Measurements from ENCODE around the gene ADCK1. TPM values are rescaled to one million over a fixed set of nuclear protein-coding genes. Genes with fewer than 3 reads are reported as not detected.
"Not testable (repeated sequence)": the region's sequence is repeated elsewhere in the genome, so short reads cannot be mapped to it uniquely, and the experiment has no call there.

The ADCK1 gene
- total and polyA plus RNA-seq, 9 of the 15 experiments (the other 6 are each of a cell fraction or from before 2014, with no cell fraction given) = 2.8 to 8.9 (median 4.3) TPM

GRCh38 chr14:77763978-77764377, 35.9 kb upstream of the ADCK1 start:
- H4K20me1 ChIP-seq (replicated peaks; ENCODE audit: control insufficient read depth, insufficient read depth, low read length) = no peaks in the 10 kb centered on the region
- H2AFZ ChIP-seq (ENCODE audit: low read depth, low read length) = no peak overlapping the region
- peaks cover 3 to 4% of the 10 kb centered on the region in 2 experiments; a peak in 3 of 5 replicates for H3K4me1 ChIP-seq (replicated peaks in 1 of 2; ENCODE audit: control insufficient read depth in 2 of 2, insufficient read depth in 2 of 2, low read length in 2 of 2)
- ChIA-PET POLR2A (interaction anchor here (0.5 to 1.3 kb wide), 3 partner anchors 10 to 162 kb away, joined by 3 to 4 read pairs (median 3); partner anchors contain the start of gene ADCK1), CTCF (ENCODE audit: low intra/inter-chr PET ratio) (interaction anchor here (0.6 kb wide), 1 partner anchor 10 kb away, joined by 3 read pairs; no protein-coding TSS in a partner anchor)
- no peak overlapping the region for H3K4me3 ChIP-seq
- H3K9me3 ChIP-seq (replicated peaks; ENCODE audit: control insufficient read depth, insufficient read depth, low read depth, low read length) = no peaks in the 10 kb centered on the region
- no peaks in the 10 kb centered on the region for H3K9me1 ChIP-seq (ENCODE audit: control insufficient read depth, insufficient read depth, low read length)
- FAIRE-seq (no peak), DNase-seq (ENCODE audit: extremely low read depth in 1 of 4, low spot score in 3 of 4) (no peak), ATAC-seq (no peak)
- H3K9ac ChIP-seq (ENCODE audit: insufficient read depth in 1 of 2, low read depth in 2 of 2, low read length in 2 of 2) = no peak overlapping the region
- intact Hi-C loops (cut with micrococcal nuclease) = no loop called here
- WGBS (ENCODE audit: insufficient coverage, low coverage, missing lambda C conversion rate) = 79% methylated on average over 3 of the region's 3 CpGs
- TF ChIP-seq POLR2A (conservative IDR thresholded peaks at IDR 0.05) = 0 out of 2 replicates have a peak, but pooled peaks have one; percentile 33
- TF ChIP-seq PML (IDR thresholded peaks at IDR 0.05; ENCODE audit: low read length) = 0 out of 2 replicates have a peak, but pooled peaks have one; percentile 27
- no peak for TF ChIP-seq ZNF316 (IDR thresholded peaks at IDR 0.05)
- peak; percentile 54 for TF ChIP-seq TBP (optimal IDR thresholded peaks at IDR 0.05; ENCODE audit: low read depth, low read length)
- no peak overlapping the region for H3K27ac ChIP-seq (ENCODE audit: extremely low read depth, low read depth, low read length)
- BruUV-seq (replicated peaks) = no TSS peak
- no peaks in the 10 kb centered on the region for H3K27me3 ChIP-seq (ENCODE audit: control insufficient read depth in 2 of 2, insufficient read depth in 2 of 2, low read length in 2 of 2)
- H3K4me2 ChIP-seq (ENCODE audit: insufficient read depth, low read length) = no peak overlapping the region
- H3K79me2 ChIP-seq (ENCODE audit: control insufficient read depth, insufficient read depth, low read length) = peaks cover 20% of the 10 kb centered on the region
- H3K36me3 ChIP-seq (ENCODE audit: control insufficient read depth, insufficient read depth, low read length) = peaks cover 7% of the 10 kb centered on the region; the same call in 1 of the 3 replicates
- in situ Hi-C loops (cut with MboI) = loop anchor here (5.0 kb wide), 1 partner anchor 33 kb away; no protein-coding TSS in a partner anchor

- H3K27ac ChIP-seq (ENCODE audit: extremely low read depth, low read depth, low read length); H4K20me1 ChIP-seq (replicated peaks; ENCODE audit: control insufficient read depth, insufficient read depth, low read length); H3K4me1 ChIP-seq (replicated peaks in 1 of 2; ENCODE audit: control insufficient read depth in 2 of 2, insufficient read depth in 2 of 2, low read length in 2 of 2); H3K36me3 ChIP-seq (ENCODE audit: control insufficient read depth, insufficient read depth, low read length); intact Hi-C loops (cut with micrococcal nuclease); DNase-seq (ENCODE audit: extremely low read depth in 1 of 4, low spot score in 3 of 4); BruUV-seq (replicated peaks); in situ Hi-C loops (cut with MboI); CTCF ChIA-PET (ENCODE audit: low intra/inter-chr PET ratio); H3K9me3 ChIP-seq (replicated peaks; ENCODE audit: control insufficient read depth, insufficient read depth, low read depth, low read length); H3K9ac ChIP-seq (ENCODE audit: insufficient read depth in 1 of 2, low read depth in 2 of 2, low read length in 2 of 2); H3K4me2 ChIP-seq (ENCODE audit: insufficient read depth, low read length); H3K79me2 ChIP-seq (ENCODE audit: control insufficient read depth, insufficient read depth, low read length); H3K27me3 ChIP-seq (ENCODE audit: control insufficient read depth in 2 of 2, insufficient read depth in 2 of 2, low read length in 2 of 2); ATAC-seq; H3K4me3 ChIP-seq; H3K9me1 ChIP-seq (ENCODE audit: control insufficient read depth, insufficient read depth, low read length): not testable (repeated sequence)
- POLR2A ChIA-PET = interaction anchor here (1.3 kb wide), 1 partner anchor 8 kb away, joined by 9 read pairs; the partner anchor contains the start of gene SNW1
- WGBS (ENCODE audit: insufficient coverage, low coverage, missing lambda C conversion rate) = 4% methylated on average over 2 of the region's 2 CpGs
- H2AFZ ChIP-seq (ENCODE audit: low read depth, low read length) = peak overlapping the region; percentile 33; the same call in 1 of the 2 replicates
- FAIRE-seq = peak; percentile 75
These were observed 31.4 kb upstream of the ADCK1 start for GRCh38 chr14:77768442-77769069.

All from K562 (cell line).